Measurements from ENCODE around the gene TGFBI. TPM values are rescaled to one million over a fixed set of nuclear protein-coding genes. Genes with fewer than 3 reads are reported as not detected.

Gene TGFBI
- polyA plus RNA-seq, 3 donors, result 480 to 653 (median 565) TPM

- Histone ChIP-seq H3K27ac (ENCODE audit: low read depth in 1 of 2, low read length in 2 of 2) (peak overlapping the region; percentile 73 to 88), H4K20me1 (ENCODE audit: insufficient read depth, low read length) (no peaks in the 10 kb centered on the region), H3K4me3 (replicated peaks in 1 of 3; ENCODE audit: low read depth in 2 of 3, low read length in 3 of 3) (peak overlapping the region in 1 of 3 experiments; percentile 23), H3K36me3 (replicated peaks in 1 of 2; ENCODE audit: control insufficient read depth in 1 of 2, insufficient read depth in 2 of 2, low read length in 2 of 2) (no peaks in the 10 kb centered on the region), H3K9me3 (replicated peaks in 1 of 2; ENCODE audit: control insufficient read depth in 1 of 2, insufficient read depth in 1 of 2, low read length in 2 of 2) (no peaks in the 10 kb centered on the region), H3K9ac (ENCODE audit: insufficient read depth, low read length, poor library complexity, severe bottlenecking) (no peak overlapping the region), H3K79me2 (ENCODE audit: insufficient read depth, low read length) (no peaks in the 10 kb centered on the region), H3K4me1 (ENCODE audit: control insufficient read depth in 1 of 2, insufficient read depth in 2 of 2, low read length in 2 of 2) (peaks cover 49 to 65% of the 10 kb centered on the region in 2 donors), H3K27me3 (ENCODE audit: control insufficient read depth in 2 of 2, insufficient read depth in 2 of 2, low read length in 2 of 2) (no peaks in the 10 kb centered on the region), H3K4me2 (replicated peaks; ENCODE audit: extremely low read depth, low read length, poor library complexity, severe bottlenecking) (peak overlapping the region; percentile 37), H2AFZ (ENCODE audit: insufficient read depth, low read depth, low read length, poor library complexity, severe bottlenecking) (no peak overlapping the region)
- no peak for TF ChIP-seq CTCF (IDR thresholded peaks at IDR 0.05)
- H3K27me3 Mint-ChIP-seq (ENCODE audit: low read depth in 3 of 3), result peaks cover 3 to 16% (median 5%) of the 10 kb centered on the region in 3 donors
- H3K4me1 Mint-ChIP-seq, result peaks cover 61% of the 10 kb centered on the region
- peak overlapping the region; percentile 93 to 97 (median 96) for H3K27ac Mint-ChIP-seq
- no peaks in the 10 kb centered on the region for H3K9me3 Mint-ChIP-seq
- DNase-seq, result no peak
- intact Hi-C loops (cut with micrococcal nuclease), result loop anchor here in 1 of 2 donors (5.0 kb wide), 1 partner anchor 33 kb away; no protein-coding TSS in a partner anchor
- 84% methylated on average over 6 of the region's 6 CpGs for WGBS (ENCODE audit: insufficient coverage)
- peaks cover 0 to 3% of the 10 kb centered on the region in 2 donors for H3K36me3 Mint-ChIP-seq
- H3K4me3 Mint-ChIP-seq, result peak overlapping the region in 1 of 2 donors; percentile 60
Observed at GRCh38 chr5:135998889-135999288, 29.9 kb upstream of the TGFBI start.

GRCh38 chr5:135999406-136000139 is 29.2 kb upstream of the TGFBI start:
- H3K4me1 Mint-ChIP-seq, result peaks cover 61% of the 10 kb centered on the region
- DNase-seq, result peak; percentile 90 to 93 (median 91)
- no CpG with 5 or more reads among the region's 8 CpGs for WGBS (ENCODE audit: insufficient coverage)
- Histone ChIP-seq H3K79me2 (ENCODE audit: insufficient read depth, low read length) (no peaks in the 10 kb centered on the region), H3K9me3 (replicated peaks in 1 of 2; ENCODE audit: control insufficient read depth in 1 of 2, insufficient read depth in 1 of 2, low read length in 2 of 2) (no peaks in the 10 kb centered on the region), H3K4me1 (ENCODE audit: control insufficient read depth in 1 of 2, insufficient read depth in 2 of 2, low read length in 2 of 2) (peaks cover 49 to 65% of the 10 kb centered on the region in 2 donors), H2AFZ (ENCODE audit: insufficient read depth, low read depth, low read length, poor library complexity, severe bottlenecking) (no peak overlapping the region), H3K9ac (ENCODE audit: insufficient read depth, low read length, poor library complexity, severe bottlenecking) (no peak overlapping the region), H3K36me3 (replicated peaks in 1 of 2; ENCODE audit: control insufficient read depth in 1 of 2, insufficient read depth in 2 of 2, low read length in 2 of 2) (no peaks in the 10 kb centered on the region), H3K27ac (ENCODE audit: low read depth in 1 of 2, low read length in 2 of 2) (peak overlapping the region; percentile 73 to 88), H3K4me2 (replicated peaks; ENCODE audit: extremely low read depth, low read length, poor library complexity, severe bottlenecking) (peak overlapping the region; percentile 37), H4K20me1 (ENCODE audit: insufficient read depth, low read length) (no peaks in the 10 kb centered on the region), H3K27me3 (ENCODE audit: control insufficient read depth in 2 of 2, insufficient read depth in 2 of 2, low read length in 2 of 2) (no peaks in the 10 kb centered on the region), H3K4me3 (replicated peaks in 1 of 3; ENCODE audit: low read depth in 2 of 3, low read length in 3 of 3) (peak overlapping the region in 1 of 3 experiments; percentile 66)
- no peak for TF ChIP-seq CTCF (IDR thresholded peaks at IDR 0.05)
- intact Hi-C loops (cut with micrococcal nuclease), result loop anchor here in 1 of 2 donors (5.0 kb wide), 1 partner anchor 33 kb away; no protein-coding TSS in a partner anchor
- peaks cover 3 to 16% (median 6%) of the 10 kb centered on the region in 3 donors for H3K27me3 Mint-ChIP-seq (ENCODE audit: low read depth in 3 of 3)
- H3K27ac Mint-ChIP-seq, result peak overlapping the region; percentile 93 to 97 (median 96)
- H3K36me3 Mint-ChIP-seq, result peaks cover 0 to 3% of the 10 kb centered on the region in 2 donors
- peak overlapping the region in 1 of 2 donors; percentile 60 for H3K4me3 Mint-ChIP-seq
- H3K9me3 Mint-ChIP-seq, result no peaks in the 10 kb centered on the region
